Myocyte (in vitro differentiated cells): ENCODE data around the gene CLTCL1. TPM values are rescaled to one million over a fixed set of nuclear protein-coding genes. Genes with fewer than 3 reads are reported as not detected.

ENCODE experiments used
- DNase-seq: peaks from one replicate; pipeline ENCODE4 v3.0.0-alpha.2; 2012; ENCODE audit warnings: low read depth
- total RNA-seq: library from RNA; depleted of rRNA; stranded (reverse); fragments of >200 nt; gene quantifications from 2 replicates; pipeline ENCODE4 v1.2.3, GENCODE V29; 2014

Gene CLTCL1
- total RNA-seq, 1 donor from 2014 or later: 46.2 TPM

DNA sequence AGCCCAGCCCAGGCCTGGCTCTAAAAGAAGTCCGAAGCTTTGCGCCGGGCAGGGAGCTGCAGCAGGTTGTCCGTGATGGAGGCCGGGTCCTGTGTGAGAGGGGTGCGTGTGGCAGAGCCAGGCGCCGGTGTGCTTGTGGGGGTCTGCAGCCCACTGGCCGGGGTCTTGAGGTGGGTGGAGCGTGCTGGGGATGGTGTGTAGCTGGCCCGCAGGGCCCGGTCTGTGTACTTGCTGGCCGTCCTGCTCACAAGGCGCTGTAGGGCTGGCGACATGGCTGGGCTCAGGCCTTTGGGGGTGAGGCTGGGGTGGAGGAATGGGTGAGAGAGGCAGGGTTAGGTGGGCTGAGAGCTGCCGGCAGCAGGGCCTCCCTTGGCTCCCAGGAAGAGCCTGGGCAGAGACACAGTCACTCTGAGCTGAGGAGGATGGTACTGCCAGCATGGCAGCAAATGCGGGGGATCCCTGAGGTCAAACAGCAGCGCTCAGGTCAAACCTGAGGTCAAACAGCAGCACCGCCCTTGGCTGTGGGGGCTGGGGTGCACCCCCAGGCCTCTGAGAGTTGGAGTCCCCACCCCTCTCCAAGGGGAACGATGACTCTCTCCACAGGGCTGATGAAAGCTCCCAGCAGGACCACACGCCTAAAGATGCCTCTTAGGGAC is 157.2 kb downstream of the CLTCL1 start:
- DNase-seq: no peak

DNA sequence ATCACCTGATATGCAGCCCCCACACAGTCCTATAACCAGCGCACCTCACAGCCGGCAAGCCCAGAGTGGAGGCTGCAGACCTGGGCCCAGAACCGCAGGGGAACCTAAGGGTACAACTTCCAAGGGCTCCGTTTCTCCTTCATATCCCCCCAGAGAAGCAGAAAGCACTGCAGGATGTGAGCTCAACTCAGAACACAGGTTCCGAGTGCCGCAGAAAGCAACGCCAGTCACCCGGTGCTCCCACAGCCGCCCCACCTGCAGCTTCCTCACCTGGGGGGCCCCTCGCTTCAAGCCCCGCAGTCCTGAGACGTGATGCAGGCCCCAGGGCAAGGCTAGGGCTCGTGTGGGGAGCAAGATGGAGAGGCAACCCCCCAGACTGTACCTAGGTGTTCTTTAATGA is 158.0 kb downstream of the CLTCL1 start:
- no peak for DNase-seq

DNA sequence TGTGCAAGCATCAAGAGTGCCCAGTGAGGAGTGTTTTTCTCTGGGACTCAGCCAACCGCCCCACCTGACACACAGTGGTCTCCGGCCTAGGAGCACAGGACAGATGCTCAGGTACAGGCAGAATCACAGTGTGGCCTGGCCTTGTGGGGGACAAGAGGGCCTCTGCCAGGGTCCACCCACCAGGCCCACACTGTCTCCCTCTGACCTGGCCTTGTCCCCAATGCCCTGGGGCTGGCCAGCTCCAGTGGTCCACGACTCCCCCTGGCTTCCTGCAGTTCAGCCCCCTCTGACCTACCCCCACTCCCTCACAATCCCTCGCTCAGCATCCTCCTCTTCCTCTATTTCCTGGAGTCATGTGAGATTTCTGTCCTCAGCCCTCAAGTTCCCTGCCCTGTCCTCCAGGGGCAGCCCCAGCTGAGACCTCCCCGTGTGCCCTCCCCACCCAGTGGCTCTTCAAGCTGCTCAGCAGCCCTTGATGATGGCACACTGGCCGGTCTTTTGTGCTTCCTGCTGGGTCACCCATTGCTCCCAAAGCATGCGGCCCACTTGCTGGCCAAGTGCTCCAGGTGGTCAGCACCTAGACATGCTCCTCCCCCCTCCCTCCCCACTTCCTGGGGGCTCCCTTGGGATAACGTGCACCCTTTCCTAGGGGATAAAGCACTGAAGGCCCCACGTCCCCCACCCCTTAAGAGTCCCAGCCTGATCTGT is 158.7 kb downstream of the CLTCL1 start:
- no peak for DNase-seq

DNA sequence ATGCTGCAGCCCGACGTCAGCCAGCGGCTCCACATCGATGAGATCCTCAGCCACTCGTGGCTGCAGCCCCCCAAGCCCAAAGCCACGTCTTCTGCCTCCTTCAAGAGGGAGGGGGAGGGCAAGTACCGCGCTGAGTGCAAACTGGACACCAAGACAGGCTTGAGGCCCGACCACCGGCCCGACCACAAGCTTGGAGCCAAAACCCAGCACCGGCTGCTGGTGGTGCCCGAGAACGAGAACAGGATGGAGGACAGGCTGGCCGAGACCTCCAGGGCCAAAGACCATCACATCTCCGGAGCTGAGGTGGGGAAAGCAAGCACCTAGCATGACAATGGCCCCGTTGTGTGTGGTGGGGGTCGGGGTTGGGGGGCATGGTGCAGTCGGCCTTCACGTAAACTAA is 159.4 kb downstream of the CLTCL1 start:
- no peak for DNase-seq

DNA sequence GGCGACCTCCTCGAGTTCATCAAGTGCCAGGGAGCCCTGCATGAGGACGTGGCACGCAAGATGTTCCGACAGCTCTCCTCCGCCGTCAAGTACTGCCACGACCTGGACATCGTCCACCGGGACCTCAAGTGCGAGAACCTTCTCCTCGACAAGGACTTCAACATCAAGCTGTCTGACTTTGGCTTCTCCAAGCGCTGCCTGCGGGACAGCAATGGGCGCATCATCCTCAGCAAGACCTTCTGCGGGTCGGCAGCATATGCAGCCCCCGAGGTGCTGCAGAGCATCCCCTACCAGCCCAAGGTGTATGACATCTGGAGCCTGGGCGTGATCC is 159.9 kb downstream of the CLTCL1 start:
- no peak for DNase-seq

DNA sequence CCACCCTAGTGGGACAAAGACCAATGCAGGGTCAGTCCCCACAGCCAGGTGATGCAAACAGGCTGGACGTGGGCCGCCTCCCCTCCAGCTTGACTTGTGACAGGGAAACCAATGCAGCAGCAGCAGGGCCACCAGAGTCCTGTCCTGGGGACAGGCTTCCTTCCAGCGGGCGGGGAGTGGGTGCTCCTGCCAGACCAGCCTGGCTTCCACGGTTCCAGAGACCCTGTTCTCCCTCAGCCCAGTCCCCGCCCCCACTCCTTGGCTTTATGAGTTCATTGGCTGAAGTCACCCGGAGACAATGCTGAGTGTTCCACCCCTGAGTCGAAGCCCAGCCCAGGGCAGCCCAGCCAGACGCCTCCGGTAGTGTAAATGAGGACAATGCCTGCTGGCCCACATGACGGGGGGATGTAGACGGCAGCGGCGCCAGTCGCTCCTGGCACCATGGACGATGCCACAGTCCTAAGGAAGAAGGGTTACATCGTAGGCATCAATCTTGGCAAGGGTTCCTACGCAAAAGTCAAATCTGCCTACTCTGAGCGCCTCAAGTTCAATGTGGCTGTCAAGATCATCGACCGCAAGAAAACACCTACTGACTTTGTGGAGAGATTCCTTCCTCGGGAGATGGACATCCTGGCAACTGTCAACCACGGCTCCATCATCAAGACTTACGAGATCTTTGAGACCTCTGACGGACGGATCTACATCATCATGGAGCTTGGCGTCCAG is 160.4 kb downstream of the CLTCL1 start, which contains the start of gene TSSK2:
TSS of gene TSSK2 (plus strand) at position 350 of the 726 bp plus-strand sequence. CDS start at position 442, 92 bp downstream.
- DNase-seq: no peak

DNA sequence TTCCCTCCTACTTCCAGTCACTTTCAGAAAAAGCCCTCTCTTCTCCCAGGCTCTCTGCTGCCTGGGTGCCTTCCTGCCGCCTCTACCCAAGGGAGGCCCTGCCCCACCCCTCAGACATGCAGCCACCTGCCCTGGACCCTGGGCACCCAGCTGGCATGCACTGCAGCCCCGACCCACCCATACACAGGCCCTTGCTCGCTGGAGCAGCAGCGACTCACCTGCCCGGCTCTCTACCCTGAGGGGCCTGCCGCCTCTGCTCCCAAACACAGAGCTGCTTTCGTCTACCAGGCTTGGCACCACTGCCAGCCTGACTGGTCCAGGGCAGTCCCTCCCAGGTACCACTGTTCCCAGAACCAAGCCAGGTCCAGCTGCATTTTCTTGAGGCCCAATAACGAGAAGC is 161.6 kb downstream of the CLTCL1 start:
- no peak for DNase-seq

Other genes starting within 250 kb of the CLTCL1 start
- gene DGCR2, start 169.3 kb downstream of the CLTCL1 start, total RNA-seq: 60.8 and 63.8 TPM in 2 replicates
- gene TSSK2, start 160.4 kb downstream of the CLTCL1 start, total RNA-seq: not detected in 2 replicates
- gene ESS2, start 147.1 kb downstream of the CLTCL1 start, total RNA-seq: 17.5 and 21.1 TPM in 2 replicates
- gene GSC2, start 141.4 kb downstream of the CLTCL1 start, total RNA-seq: not detected in 2 replicates
- gene SLC25A1, start 113.0 kb downstream of the CLTCL1 start, total RNA-seq: 34.1 and 36.2 TPM in 2 replicates
- gene HIRA, start 140.0 kb upstream of the CLTCL1 start, total RNA-seq: 14.7 and 16.4 TPM in 2 replicates
- gene MRPL40, start 140.8 kb upstream of the CLTCL1 start, total RNA-seq: 38.7 and 45.2 TPM in 2 replicates
- gene C22orf39, start 156.0 kb upstream of the CLTCL1 start, total RNA-seq: 47.4 and 55.7 TPM in 2 replicates
- gene UFD1, start 187.5 kb upstream of the CLTCL1 start, total RNA-seq: 51.0 and 62.8 TPM in 2 replicates
- gene CDC45, start 188.2 kb upstream of the CLTCL1 start, total RNA-seq: 1.1 and 4.5 TPM in 2 replicates
- gene CLDN5, start 232.7 kb upstream of the CLTCL1 start, total RNA-seq: 7.0 and 11.0 TPM in 2 replicates